ENCODE measurements around the gene ILF3.

Gene ILF3

DNA sequence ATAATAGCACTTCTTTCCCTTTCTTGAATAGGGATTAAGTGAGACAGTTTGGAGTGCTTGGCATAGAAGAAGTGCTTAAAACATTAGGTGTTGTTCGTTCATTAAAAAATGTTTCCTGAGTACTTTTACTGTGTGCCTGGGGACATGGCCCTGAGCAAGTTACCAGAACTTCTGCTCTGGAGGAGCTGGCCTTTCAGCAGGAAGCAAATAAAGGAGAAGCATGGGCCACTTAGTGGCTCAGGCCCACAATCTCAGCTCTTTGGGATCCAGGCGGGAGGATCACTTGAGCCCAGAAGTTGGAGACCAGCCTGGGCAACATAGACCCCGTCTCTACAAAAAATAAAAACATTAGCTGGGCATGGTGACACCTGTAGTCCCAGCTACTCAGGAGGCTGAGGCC, 69.4 kb downstream of the ILF3 start:
- TF ChIP-seq, protein P1, sequence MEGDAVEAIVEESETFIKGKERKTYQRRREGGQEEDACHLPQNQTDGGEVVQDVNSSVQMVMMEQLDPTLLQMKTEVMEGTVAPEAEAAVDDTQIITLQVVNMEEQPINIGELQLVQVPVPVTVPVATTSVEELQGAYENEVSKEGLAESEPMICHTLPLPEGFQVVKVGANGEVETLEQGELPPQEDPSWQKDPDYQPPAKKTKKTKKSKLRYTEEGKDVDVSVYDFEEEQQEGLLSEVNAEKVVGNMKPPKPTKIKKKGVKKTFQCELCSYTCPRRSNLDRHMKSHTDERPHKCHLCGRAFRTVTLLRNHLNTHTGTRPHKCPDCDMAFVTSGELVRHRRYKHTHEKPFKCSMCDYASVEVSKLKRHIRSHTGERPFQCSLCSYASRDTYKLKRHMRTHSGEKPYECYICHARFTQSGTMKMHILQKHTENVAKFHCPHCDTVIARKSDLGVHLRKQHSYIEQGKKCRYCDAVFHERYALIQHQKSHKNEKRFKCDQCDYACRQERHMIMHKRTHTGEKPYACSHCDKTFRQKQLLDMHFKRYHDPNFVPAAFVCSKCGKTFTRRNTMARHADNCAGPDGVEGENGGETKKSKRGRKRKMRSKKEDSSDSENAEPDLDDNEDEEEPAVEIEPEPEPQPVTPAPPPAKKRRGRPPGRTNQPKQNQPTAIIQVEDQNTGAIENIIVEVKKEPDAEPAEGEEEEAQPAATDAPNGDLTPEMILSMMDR (IDR thresholded peaks at IDR 0.05) = no peak
- H3K27ac ChIP-seq = no peak overlapping the region
- H3K4me3 ChIP-seq = no peak overlapping the region
- DNase-seq (ENCODE audit: low spot score) = no peak

DNA sequence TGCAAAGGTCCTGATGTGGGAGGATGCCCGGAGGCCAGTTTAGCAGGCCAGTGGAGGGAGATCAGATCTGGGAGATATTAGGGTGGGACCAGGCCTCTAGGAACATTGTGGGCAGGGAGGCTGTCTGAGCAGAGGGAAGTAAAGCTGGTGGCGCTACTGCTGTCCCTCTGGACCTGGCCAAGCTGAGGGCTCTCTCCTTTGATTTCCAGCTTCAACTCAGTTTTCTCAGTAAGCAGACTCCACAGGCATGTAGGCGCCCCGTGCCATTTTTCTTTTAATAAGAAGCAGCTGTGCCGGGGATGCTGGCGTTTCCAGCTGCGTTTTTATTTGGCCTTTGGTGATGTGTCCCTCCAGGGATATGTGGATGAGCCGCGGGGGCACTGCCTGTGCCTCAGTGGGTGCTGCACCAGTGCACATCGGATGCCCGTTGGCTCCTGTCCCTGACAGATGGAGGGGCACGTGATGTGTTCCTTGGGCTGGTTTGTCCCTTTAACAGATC, 70.5 kb downstream of the ILF3 start:
- Histone ChIP-seq H3K4me3 (no peak overlapping the region), H3K27ac (no peak overlapping the region)
- no peak for DNase-seq (ENCODE audit: low spot score)
- TF ChIP-seq, protein P1 (IDR thresholded peaks at IDR 0.05) = no peak

DNA sequence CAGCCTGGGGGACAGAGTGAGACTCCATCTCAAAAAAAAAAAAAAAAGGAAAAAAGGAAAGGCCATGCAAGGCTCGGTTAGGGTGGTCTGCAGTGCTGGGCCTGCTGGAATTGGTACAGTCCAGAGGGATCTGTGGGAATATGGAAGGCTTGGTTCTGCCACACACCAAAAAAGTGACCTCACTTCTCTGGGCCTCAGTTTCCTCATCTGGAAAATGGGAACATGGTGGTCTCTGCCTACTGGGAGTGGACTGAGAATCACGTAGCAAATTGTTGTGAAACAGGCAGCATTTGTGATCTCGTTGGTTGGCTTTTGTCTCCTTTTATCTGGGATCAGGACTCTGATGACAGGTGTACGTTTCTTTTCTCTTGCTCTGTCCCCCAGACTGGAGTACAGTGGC, 71.3 kb downstream of the ILF3 start:
- DNase-seq (ENCODE audit: low spot score) = no peak
- TF ChIP-seq, protein P1 (IDR thresholded peaks at IDR 0.05) = no peak
- H3K27ac ChIP-seq = no peak overlapping the region
- no peak overlapping the region for H3K4me3 ChIP-seq

DNA sequence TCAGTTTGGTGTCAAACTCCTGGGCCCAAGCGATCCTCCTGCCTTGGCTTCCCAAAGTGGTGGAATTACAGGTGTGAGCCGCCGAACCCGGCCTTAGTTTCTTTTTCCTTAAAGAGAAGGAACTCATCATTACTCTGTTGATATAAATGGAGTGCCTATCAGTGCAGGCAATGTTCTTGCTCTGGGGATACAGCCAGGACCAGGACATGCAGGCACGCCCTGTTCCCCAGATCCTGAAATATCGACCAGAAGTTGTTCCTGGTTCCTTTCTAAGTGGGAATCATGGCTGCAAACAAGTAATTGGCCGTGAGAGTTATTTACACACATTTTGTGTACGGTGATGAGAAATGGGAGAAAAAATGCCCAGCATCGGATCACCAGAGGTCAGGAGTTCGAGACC, 72.1 kb downstream of the ILF3 start:
- DNase-seq (ENCODE audit: low spot score) = no peak
- Histone ChIP-seq H3K27ac (no peak overlapping the region), H3K4me3 (no peak overlapping the region)
- TF ChIP-seq, protein P1 (IDR thresholded peaks at IDR 0.05) = no peak

DNA sequence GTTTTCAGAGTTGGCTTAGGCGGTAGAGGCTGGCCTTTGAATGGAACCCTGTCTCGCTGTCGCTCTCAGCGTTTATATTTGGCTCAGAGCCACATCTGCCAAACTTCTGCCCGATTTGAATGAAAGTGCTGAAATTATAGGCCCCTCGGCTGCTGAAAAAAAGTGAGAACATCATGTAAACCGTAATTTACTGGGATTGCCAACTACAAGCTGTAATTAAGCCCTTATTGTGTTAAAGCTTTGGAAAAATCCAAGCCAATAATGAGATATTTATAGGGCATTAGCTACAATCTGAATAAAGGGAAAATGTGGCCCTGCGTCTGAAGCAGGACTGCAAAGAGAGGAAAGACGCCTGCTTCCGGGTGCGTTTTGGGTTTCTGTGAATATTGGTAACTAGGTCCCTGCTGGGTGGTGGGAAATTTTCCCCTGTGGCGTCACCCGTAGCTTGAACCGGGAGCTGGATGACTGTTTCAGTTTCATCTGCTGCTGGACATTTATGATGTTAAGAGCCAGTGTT, 73.6 kb downstream of the ILF3 start:
- no peak overlapping the region for H3K4me3 ChIP-seq

DNA sequence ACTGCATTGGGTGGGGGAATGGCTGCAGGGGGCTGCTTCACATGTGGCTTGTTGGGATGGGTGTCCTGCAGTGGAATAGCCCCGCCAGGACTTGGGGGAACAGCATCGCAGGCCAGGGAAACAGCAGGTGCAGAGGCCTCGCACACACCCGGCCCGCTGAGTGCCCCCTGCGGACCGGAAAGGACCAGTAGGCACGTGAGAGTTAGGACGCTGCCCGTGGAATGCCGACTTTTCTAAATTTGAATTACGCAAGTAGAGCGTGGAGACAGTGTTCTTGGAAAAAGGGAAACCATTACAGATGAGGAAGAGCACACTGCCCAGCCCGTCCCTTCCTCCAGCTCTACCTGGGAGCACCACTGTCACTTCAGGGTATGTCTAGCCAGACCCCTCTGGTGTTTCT, 75.3 kb downstream of the ILF3 start:
- DNase-seq (ENCODE audit: low spot score) = no peak
- H3K4me3 ChIP-seq = no peak overlapping the region
- TF ChIP-seq, protein P1 (IDR thresholded peaks at IDR 0.05) = no peak
- H3K27ac ChIP-seq = peak overlapping the region in 1 of 2 donors; percentile 71

More for the DNA sequence above, 73.6 kb downstream of the ILF3 start:
- H3K27ac ChIP-seq = no peak overlapping the region
- TF ChIP-seq, protein P1 (IDR thresholded peaks at IDR 0.05) = no peak
- no peak for DNase-seq (ENCODE audit: low spot score)

DNA sequence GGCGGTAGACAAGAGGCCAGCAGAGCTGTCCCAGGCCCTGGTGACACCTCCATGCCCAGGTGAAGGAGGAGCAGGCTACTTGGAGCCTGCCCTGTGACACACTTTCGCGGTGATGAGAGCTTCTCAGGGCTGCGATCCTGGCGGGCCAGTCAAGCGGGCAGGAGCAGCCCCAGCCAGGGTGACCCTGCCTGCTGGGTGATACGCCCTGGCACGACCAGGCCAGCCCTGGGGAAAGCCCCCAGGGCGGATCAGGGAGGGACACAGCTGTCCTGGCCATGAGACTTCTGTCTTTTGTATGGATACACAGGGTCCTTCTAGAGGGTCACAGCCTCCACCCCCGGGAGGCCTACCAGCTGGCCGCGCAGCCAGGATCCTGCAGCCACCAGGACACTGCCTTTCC, 76.8 kb downstream of the ILF3 start:
- no peak overlapping the region for H3K4me3 ChIP-seq
- TF ChIP-seq, protein P1 (IDR thresholded peaks at IDR 0.05) = no peak
- no peak for DNase-seq (ENCODE audit: low spot score)
- H3K27ac ChIP-seq = peak overlapping the region in 1 of 2 donors; percentile 71
